Ureter (tissue), 1 donor: Measurements from ENCODE around the gene GLI3. TPM values are rescaled to one million over a fixed set of nuclear protein-coding genes. Genes with fewer than 3 reads are reported as not detected.

ENCODE experiments used
- DNase-seq: peaks from one replicate; pipeline ENCODE4 v3.0.0-alpha.2; 2020; ENCODE audit warnings: low spot score
- total RNA-seq: library from RNA; stranded (reverse); gene quantifications from one replicate; pipeline ENCODE4 v1.2.4, GENCODE V29; 2023
- donor health status: DM: yes; HTN: yes; CAD: no.

The GLI3 gene
- total RNA-seq, 1 donor from 2014 or later, result 28.8 TPM

DNA sequence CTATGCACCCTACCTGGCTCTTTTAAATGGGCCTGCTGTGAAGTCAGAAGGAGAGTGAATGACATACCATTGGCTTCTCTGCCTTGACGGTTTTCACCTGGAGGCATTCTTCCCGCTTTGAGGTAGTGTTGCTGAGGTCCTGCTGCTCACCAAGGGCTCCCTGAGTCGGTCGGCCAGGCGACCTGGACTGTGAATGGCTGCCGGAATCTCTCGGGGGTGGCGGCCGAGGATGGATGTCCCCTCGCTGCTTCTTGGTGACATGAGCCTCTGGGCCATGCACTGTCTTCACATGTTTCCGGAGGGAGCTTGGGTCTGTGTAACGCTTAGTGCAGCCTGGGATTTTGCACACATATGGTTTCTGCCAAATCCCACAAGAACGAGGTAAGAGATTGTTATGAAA is 264.7 kb downstream of the GLI3 start:
- DNase-seq, result no peak

DNA sequence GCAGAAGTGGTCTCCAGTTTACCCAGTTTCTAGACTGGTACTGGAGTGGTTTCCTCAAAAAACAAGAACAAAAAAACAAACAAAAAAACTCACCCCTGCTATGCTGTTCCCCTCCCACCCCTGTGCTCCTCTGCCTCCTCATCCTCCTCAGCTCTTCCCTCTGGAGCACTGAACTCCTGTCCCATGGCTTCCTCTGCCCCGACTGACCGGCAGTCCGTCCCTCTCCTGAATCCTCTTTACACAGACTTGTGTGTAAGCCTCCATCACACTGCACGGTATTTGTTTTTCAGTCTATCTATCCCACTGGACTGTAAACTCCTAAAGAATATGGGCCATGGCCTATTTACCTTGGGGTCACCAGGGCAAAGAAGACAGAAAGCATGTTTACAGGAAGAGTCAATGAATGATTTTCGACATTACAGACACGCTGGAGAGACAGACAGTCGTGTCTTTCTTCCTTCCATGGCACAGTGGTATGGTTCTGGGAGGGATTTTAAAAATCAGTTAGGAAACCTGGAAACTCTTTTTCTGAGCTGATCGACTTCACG is 265.3 kb downstream of the GLI3 start:
- DNase-seq, result no peak

DNA sequence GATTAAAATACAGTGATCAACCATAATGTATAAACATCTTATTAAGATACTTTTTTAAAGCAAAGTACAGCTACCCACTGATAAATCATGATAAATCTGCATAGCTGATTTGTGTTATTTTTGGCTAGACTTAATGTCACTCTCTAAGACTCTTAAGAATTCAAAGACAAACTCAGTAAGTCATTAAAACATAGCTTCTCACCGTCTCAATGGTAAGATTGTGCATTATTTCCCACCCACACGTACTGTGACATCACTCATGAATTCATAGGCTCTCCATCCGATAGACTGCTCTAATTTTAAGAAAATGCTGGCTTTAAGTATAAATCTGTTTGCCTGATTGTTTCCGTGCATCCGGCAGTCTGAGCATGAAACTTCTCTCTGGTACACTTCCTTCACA is 266.1 kb downstream of the GLI3 start:
- DNase-seq, result no peak

DNA sequence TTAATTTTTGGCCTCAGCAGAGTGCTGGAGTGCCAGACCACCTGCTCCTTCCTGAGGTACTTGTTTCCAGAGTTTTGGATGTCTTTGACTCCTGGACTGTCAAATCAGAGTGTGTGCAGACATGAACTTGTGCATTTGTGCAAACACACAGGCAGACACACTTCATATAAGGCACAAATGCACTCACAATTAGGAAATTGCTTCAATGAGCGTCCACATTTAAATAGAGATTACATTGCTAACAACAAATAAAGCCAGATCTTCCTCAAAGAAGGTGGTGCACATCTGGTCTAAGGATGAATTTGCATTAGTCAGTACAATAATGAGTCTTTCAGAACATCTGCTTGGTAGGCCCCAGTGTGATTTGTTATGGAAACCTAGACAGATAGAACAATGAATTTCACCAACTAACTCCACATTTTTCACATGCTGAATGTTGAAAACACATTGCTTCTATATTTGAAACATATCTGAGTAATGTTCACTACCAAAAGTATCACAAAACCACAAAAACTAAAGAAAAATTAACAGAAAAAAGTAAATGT is 267.4 kb downstream of the GLI3 start:
- DNase-seq, result no peak

DNA sequence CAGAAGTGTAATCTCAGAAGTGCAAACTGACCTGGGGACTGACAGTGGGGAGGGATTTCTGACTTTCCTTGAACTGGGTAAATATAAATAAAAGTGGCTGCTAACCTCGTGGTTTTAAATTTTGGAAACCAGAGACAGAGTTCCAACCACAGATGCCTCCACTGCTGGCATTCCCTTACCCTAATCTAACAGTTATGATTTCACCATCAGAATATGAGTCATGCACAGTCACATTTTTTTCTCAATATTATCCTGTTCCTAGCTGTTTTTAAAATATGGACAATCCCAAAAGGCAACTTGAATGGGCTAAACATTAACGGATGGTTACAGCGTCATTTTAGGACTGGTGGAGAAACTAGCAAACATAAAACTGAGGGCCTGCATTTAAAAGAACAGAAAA is 269.9 kb downstream of the GLI3 start:
- no peak for DNase-seq

DNA sequence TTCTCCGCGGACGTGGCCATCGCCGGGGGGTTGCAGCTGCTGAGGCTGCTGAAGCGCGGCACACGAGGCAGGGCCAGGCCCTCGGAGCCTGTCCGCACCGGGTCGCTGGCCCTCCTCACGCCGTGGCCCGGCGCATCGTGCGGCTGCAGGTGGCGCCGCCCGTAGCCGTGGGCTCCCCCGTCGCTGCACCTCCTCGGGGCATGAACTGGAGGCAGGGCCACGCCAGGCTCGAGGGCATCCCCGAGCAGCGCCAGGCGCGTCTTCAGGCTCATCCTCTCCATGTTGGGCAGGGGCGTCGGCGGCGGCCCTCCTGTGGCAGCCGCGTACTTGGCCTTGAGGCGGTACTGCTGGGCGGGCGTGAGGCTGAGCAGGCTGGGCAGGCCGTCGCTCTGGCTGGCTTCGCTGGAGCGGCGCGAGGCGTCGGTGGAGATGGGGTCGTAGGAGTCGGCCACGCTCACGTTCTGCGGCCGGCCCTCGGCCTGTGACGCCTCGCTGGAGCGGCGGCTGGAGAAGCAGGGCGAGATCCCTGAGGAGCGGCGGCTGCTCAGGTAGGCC is 271.0 kb downstream of the GLI3 start:
- no peak for DNase-seq

DNA sequence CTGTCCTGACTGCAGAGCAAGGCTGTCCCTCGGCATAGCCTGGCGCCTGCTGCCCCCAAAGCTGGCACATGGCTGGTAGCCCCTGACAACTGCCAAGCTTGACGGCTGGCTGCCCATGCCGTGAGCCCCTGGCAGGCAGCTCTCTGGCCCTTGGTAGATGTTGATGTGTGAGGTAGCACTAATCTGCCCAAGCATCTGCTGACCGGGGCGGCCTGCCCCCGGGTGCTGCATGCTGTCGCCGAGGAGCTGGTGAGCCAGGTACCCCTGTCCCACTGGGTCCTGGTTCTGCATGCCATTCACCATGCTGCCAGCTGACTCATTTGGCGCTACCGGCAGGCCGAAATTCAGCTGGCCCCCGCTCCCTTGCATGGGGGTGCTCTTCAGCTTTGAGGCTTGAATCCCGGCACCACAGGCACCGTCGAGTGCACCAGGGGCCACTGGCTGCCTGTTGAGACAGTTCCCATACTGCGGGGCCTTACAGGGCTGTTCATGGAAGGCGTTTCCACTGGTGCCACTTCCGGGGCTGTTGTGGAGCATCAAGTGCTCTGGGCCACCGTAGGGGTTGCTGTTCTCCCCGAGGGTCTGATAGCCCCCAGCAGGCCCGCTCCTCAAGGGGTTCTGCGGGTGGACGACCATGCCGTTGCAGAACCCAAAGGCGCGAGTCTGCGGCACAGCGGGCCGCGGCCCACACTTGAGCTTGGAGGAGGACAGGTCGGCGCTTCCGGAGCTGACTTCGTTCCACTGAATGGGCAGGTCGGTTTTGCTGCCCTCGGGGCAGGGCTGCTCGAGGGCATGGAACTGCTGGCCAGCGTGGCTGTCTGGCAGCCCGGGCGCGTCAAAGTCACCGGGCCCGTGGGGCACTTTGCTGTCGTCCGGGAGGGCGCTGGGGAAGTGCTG is 271.9 kb downstream of the GLI3 start:
- no peak for DNase-seq

DNA sequence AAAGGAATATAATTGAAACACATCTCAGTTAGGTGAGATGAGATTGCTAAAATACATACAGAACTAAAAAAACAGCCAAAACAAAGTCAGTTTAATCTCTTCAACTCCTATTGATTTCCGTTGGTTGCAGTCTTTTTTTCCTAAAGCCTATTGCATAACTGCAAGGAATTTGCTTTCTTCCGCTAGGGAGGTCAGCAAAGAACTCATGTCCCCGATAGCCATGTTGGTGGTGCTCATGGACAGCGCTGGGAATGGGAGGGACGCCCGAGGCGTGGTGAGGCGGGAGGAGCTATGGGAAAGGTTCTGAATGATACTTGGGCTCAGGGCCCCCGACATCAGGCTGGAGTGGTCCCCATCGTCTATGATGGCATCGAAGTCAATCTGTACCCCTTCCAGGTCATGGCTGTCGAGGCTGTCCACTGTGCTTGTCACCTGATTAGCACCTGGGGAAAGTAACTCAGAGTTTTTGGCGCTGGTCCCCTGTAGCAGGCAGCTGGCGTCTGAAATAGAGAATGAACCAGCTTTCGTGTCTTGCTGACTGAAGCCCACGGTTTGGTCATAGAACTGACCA is 272.7 kb downstream of the GLI3 start:
- no peak for DNase-seq

DNA sequence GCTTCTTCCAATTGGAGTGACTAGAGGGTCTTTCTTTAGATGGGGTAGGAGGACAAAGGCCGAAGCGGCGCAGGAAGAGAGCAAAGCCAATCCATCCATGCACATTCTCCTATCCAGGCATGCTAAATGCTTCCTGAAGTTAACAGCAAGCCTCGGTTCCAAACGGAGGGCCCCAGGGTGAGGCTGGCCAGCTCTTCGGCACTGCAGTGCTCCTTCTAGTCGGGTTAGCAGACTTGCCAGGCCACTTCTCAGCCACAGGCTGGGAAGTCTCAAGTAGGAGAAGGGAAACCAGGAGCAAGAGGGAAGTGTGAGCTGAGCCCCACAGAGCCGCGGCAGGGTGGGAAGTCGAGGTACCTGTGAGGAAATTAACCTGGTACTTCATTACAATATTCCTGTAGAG is 280.3 kb downstream of the GLI3 start:
- DNase-seq, result no peak

DNA sequence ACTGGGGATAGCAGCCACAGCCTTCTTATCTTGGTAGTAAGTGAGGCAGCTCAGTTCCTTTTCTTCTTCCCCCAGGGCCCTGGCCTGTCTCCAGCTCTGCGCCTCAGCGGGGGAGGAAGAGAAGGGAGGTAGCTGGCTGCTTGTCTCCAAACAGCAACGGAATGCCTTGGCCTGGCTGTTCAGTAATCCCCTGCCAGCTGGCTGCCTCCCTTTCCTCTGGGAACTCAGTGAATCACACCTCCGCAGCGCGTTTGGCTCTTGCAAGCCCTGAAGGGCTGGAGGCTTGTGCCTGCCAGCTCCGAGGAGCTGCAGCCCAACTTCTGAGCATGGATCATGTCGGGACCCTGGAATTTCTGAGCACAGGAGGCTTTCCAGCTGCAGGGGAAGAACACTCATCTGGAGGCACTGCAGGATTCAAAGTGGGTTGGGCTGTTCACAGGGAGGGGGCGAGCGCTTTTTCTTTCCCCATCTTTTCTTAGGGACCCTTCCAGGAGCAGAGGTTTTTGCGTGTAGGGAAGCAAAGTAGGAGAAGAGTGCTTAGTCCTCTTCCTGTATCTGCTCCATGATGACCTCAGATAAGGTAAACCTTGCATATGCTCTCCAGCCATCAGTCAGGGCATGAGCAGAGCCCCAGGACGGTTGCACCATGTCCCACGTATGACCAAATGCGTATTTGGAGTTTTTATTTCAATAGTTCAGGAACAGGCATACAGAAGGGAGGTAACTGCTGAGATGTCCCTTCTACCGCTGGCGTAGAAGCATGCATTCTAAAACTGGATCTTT is 280.9 kb downstream of the GLI3 start:
- DNase-seq, result peak; percentile 94

DNA sequence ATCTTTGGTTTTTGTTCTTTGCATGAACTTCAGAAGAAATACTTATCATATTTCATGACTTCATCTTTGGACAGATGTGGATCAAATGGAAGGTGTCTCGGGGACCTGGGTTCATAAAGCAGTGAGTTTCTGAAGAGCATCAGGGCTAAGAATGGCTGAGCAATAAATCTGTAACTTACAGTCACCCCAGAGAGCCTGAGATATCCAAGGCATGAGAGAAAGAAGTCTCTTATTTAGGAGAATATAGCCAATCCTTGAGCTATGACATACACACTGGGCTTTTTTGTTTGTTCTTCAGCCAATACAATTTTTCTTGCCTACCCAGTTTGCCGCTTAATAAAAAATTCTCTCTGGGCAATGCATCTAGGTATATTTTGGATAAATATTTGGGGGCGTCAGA is 281.6 kb downstream of the GLI3 start:
- DNase-seq, result no peak

DNA sequence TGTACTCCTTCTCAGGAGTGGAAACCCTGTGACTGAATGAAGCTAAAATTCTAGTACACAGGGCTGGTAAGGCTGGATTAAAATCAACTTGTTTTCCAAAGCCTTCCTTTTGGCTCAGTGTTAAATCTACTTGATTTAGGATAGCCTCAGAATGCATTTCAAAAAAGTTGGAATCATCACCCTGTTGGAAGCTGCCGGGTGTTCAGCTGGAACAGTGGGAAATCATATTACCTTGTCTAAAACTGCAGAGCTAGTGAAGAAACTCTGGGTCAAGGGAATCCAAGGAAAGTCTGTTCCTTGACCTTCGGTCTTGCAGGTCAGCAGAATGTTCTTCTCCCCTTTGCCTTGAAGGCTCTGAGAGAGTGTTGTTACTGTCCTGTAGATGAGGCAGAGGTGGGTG is 282.0 kb downstream of the GLI3 start:
- no peak for DNase-seq

DNA sequence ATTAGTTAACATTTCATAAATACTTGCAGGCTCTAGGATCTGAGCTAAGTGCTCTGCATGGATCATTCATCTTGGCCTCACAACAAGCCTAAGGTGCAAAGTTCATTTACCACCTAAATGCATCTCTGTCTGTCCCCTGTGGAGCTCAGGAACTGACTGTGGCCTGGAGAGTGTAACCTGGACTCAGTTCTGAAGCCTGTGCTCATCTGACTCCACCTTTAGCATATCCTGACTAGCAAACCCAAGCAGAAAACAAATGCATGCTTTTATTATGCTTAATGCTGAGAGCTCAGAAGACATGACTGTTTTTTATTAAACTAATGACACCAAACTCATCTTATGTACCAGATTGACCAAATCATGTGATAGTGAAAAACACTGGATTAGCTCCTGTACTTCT is 288.5 kb downstream of the GLI3 start:
- DNase-seq, result no peak

DNA sequence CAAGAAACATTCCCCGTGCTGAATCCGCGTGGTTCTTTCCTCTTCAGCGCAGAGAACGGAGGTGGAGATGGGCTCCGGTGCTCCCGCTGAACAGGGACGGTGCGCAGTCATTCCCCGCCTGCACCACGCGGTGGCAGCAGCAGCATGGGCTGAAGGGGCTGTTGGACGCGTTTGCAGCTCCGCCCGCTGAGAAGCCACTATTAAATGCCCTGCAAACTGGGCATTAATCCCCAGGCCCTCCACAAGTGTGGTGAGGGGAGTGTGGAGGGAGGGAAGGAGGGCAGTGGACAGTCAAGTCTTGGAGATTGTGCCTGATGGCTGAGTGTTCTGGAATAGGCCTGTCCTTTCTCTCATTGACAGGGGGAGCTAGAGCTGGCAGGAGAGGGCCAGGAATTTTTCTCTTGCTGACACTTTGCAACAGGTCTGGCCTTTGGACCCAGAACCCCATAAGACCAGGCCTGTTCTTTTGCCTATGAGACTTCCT is 293.9 kb downstream of the GLI3 start:
- peak; percentile 88 for DNase-seq

DNA sequence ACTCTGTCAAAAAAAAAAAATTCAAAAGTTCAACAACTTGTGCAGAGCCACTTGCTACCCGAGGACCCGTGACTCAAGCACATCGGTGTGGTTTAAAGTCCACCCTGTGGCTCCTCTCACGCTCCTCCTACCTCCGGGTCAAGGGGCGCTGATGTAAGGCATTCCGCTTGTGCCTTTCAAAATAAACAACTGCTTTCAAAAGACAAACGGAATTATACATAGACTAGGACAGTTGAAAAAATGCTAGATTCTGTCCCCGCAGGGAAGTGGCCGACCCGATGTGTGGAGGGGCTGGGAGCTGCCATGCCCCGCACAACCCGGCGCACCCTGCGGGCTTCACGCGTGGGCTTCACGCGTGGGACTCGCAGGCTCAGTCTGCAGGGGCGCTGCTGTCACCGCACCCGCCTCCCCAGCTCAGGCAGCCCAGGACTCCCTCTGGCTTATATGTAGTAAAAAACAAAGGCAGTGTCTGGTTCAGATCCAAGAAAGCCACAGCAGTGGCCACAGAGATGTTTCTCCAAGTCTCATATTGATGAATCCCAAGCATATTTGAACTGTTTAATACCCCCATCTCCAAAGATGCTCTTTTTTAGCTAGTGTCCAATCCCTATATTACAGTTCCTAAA is 294.4 kb downstream of the GLI3 start:
- DNase-seq, result no peak

DNA sequence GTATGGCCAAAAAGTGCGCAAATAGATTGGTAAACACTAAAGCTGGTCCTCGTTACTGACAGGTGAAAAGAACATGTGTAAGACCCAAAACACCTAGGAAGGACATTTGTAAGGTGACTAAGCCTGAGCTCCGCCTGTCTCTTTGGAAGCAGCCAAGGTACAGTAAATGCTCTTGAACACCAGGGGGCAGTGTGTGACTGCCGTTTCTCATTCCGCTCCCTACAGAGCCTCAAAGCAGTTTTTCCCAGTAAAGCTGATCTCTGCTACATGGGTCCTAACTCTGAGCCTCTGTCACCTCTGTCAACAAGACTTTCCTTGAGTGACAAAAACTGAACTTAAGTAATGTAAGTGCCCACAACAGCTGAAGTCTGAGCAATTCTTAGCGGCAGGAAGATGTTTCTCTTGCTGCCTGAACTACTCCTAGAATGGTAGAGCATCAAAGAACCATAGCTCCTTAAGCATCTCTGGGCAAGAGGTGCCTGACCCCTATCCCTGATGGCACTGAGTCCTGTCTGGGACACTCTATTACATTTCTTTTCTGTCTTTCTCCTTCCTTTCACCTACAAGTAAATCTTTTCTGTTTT is 296.2 kb downstream of the GLI3 start:
- DNase-seq, result peak; percentile 73

DNA sequence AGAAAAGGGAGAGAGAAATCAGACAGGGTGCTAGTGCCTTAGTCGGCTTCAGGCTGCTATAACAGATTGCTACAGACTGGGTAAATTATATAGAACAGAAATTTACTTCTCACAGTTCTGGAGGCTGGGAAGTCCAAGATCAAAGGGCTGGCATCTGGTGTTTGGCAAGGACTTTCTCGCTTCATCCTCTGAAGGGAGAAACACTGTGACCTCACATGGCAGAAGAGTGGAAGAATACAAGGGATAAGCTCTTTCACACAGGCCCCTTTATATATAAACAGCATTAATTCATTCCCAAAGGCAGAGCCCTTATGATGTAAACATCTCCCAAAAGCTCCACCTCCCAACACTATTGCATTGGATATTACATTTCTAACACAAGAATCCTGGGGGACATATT is 298.6 kb downstream of the GLI3 start:
- no peak for DNase-seq

DNA sequence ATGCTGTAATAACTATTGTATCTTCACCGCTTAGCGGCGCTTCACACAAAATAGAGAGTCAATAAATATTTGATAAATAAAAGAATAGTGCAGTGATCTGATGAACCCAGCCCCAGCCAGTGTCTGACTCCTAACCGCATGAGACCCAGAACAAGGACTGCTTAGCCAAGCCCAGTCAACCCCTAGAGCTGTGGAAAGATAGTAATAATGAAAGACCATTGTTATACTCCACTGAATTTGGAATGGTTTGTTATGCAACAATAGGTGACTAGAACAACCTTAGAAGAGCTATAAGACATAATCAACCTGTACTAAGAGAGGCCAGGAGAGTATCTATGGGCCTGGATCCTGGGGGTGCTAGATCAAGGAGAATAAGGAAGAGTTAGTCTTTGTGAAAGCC is 303.6 kb downstream of the GLI3 start:
- DNase-seq, result no peak

DNA sequence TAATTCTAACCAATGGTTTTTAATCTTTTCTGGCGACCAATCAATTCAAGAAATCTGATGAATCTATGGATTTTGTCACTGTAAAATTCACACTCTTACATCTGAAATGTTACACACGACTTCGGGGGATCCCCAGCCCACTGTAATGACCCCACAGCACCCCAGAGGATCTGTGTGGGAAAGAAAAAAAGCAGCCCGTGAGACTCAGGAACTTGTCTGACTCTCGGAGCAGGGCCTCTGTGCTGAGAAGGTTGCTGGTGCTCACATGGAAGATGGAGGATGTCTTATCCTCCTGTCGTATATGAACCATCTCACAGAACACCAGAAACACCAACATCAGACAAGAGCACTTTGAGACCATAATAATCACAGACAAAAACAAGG is 305.8 kb downstream of the GLI3 start:
- DNase-seq, result no peak

DNA sequence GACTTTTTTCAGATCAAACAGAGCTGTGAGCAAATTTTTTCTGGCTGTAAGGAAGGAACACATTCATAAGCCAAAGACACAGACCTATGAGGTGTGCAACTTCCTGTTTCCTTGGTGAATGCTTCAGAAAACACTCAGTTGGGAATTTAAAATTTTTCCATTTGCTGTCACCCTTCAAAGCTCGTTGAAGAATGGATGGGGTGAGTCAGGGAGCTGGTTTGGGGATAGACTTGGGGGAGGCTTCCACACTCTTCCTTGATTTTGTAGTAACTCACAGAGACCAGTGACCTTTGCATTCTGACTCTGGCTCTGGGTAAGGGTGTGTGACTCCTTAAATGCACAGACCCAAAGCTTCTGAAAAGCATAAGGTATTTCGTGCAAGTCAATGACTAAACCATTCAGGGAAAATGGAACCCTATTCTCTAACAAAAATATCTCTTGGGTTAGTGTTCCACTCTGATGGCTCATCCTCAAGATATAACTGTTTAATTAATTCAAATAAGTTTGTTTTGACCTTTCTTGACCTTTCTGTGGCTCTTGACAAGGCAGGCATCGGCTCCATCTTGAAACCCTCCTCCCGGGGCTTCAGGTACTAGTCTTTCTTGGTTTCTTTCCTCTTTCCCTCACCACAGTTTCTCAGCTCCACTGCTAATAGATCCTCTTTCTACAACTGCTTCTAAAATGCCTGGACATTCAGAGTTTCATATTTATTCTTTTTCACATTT is 306.3 kb downstream of the GLI3 start:
- no peak for DNase-seq
